Panc1 (cell line): Measurements from ENCODE around the gene UFSP2. TPM values are rescaled to one million over a fixed set of nuclear protein-coding genes. Genes with fewer than 3 reads are reported as not detected.

Source experiments
- ATAC-seq: fragments of 200-7000 bp; cut with Tn5 transposase; 2 replicates; pipeline ENCODE4 v1.9.1; 2020; ENCODE audit warnings: mild to moderate bottlenecking, moderate library complexity
- BruUV-seq: library from RNA; stranded (reverse); fragments of 400-500 nt; replicated peaks from 2 replicates; lab custom pipeline; 2021; lab: Mats Ljungman, UMichigan
- CTCF ChIA-PET: fragments of 300-600 bp; sonication (Branson Sonifier 250); formaldehyde crosslinking; loops from one replicate; lab custom pipeline; 2022; ENCODE audit warnings: antibody characterized with exemption; lab: Charles Lee
- POLR2A ChIA-PET: fragments of 300-600 bp; sonication (Branson Sonifier 250); formaldehyde crosslinking; loops from one replicate; lab custom pipeline; 2022; ENCODE audit warnings: antibody characterized with exemption; lab: Charles Lee
- DNase-seq: peaks from one replicate; pipeline ENCODE4 v3.0.0-alpha.2; 2010; ENCODE audit warnings: low read depth, low spot score
- H3K27ac ChIP-seq: 2 replicates; pipeline ENCODE4 v1.5.1; 2011; ENCODE audit warnings: mild to moderate bottlenecking, low read length, inconsistent platforms
- H3K27me3 ChIP-seq: fragments of 200-500 bp; sonication (Bioruptor generic); 2 replicates; pipeline ENCODE4 v1.6.0; 2014; ENCODE audit warnings: low read length, inconsistent platforms; ENCODE audit not compliant: control insufficient read depth, insufficient read depth
- H3K36me3 ChIP-seq: fragments of 200-500 bp; sonication (Bioruptor generic); 2 replicates; pipeline ENCODE4 v1.5.1; 2014; ENCODE audit warnings: inconsistent platforms, mild to moderate bottlenecking, low read length, moderate library complexity; ENCODE audit not compliant: control insufficient read depth, insufficient read depth
- H3K4me1 ChIP-seq: 2 replicates; pipeline ENCODE4 v1.5.1; 2011; ENCODE audit warnings: inconsistent platforms, mild to moderate bottlenecking, low read length, moderate library complexity; ENCODE audit not compliant: control insufficient read depth, insufficient read depth
- H3K4me3 ChIP-seq, 2 experiments: 2 replicates each; pipeline ENCODE4 v1.5.1; 2011 to 2012; ENCODE audit warnings: low read depth in 2 of 2, low read length in 2 of 2, mild to moderate bottlenecking in 2 of 2, inconsistent platforms in 1 of 2, moderate library complexity in 1 of 2
- H3K9me3 ChIP-seq: fragments of 200-500 bp; sonication (Bioruptor generic); 2 replicates; pipeline ENCODE4 v1.5.1; 2014; ENCODE audit warnings: low read depth, mild to moderate bottlenecking, inconsistent platforms, low read length, moderate library complexity; ENCODE audit not compliant: control insufficient read depth, insufficient read depth
- POLR2AphosphoS5 ChIP-seq: IDR thresholded peaks from 2 replicates; pipeline ENCODE4 v1.6.1; 2012; ENCODE audit warnings: mild to moderate bottlenecking, low read depth, low read length, moderate library complexity
- REST ChIP-seq, 2 experiments: IDR thresholded peaks; 2 replicates each; pipeline ENCODE4 v1.6.1; 2011 to 2012; ENCODE audit warnings: low read depth in 2 of 2, control low read depth in 1 of 2, low read length in 1 of 2, mild to moderate bottlenecking in 1 of 2, moderate library complexity in 1 of 2; ENCODE audit not compliant: insufficient read depth in 1 of 2
- SIN3A ChIP-seq: IDR thresholded peaks from 2 replicates; pipeline ENCODE4 v1.6.1; 2012; ENCODE audit warnings: low read depth, mild to moderate bottlenecking, low read length, moderate library complexity, borderline replicate concordance; ENCODE audit not compliant: insufficient read depth
- TCF7L2 ChIP-seq: IDR thresholded peaks from 2 replicates; pipeline ENCODE4 v1.6.1; 2011; ENCODE audit warnings: mild to moderate bottlenecking, low read depth, low read length, inconsistent platforms
- in situ Hi-C: cut with HindIII; loops from 2 replicates; pipeline ENCODE4 v1.10.0; 2016; ENCODE audit warnings: low sequenced_read_pairs, low pct_unique_long_range_greater_than_20kb
- intact Hi-C: fragments of 100-400 bp; cut with micrococcal nuclease; formaldehyde crosslinking; loops from one replicate; pipeline ENCODE4 v1.10.0; 2022; ENCODE audit not compliant: unreplicated experiment
- total RNA-seq: library from RNA; stranded (reverse); gene quantifications from one replicate; pipeline ENCODE4 v1.2.1, GENCODE V29; 2021; ENCODE audit not compliant: unreplicated experiment
- TF ChIP-seq, protein P1 (sequence below): fragments of 450-650 bp; IDR thresholded peaks from 2 replicates; pipeline ENCODE4 v1.5.1; 2017; ENCODE audit warnings: mild to moderate bottlenecking

UFSP2 gene
- total RNA-seq, 1 experiment from 2014 or later = 17.0 TPM

GRCh38 chr4:185399466-185399865 lies 26.3 kb downstream of the UFSP2 start:
- DNase-seq = no peak
- Histone ChIP-seq H3K9me3 (no peaks in the 10 kb centered on the region), H3K27me3 (no peaks in the 10 kb centered on the region), H3K4me3 (no peak overlapping the region), H3K4me1 (no peaks in the 10 kb centered on the region), H3K27ac (no peak overlapping the region), H3K36me3 (no peaks in the 10 kb centered on the region; the same call in 1 of the 2 replicates)
- no TSS peak for BruUV-seq
- intact Hi-C loops = no loop called here
- in situ Hi-C loops = no loop called here
- ChIA-PET POLR2A (no interaction called here), CTCF (no interaction called here)
- TF ChIP-seq REST (IDR thresholded peaks at IDR 0.05; ENCODE audit: insufficient read depth in 1 of 2, low read depth in 2 of 2, low read length in 1 of 2) = no peak
- TF ChIP-seq SIN3A = no peak
- no peak for TF ChIP-seq TCF7L2
- no peak for ATAC-seq

DNA sequence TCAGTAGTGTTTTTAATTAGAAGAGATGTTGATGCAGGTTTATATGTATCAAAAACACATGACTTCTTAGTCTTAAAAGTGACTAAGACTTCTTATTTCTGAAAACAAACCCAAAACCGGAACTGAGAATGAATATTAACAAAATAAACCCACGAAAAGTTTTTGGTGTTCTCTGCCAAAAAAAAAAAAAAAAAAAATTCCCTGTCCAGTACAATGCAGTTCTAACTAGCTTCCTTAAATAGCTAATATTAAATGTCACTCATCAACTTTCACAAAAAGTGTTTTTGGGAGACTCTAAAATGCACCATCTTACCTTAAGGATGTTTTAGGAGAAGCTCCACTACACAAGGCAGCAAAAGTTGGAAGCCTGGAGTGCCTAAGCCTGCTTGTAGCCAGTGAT lies 27.1 kb downstream of the UFSP2 start:
- ChIA-PET POLR2A (no interaction called here), CTCF (no interaction called here)
- Histone ChIP-seq H3K4me1 (no peaks in the 10 kb centered on the region), H3K9me3 (no peaks in the 10 kb centered on the region), H3K27ac (no peak overlapping the region), H3K27me3 (no peaks in the 10 kb centered on the region), H3K36me3 (no peaks in the 10 kb centered on the region; the same call in 1 of the 2 replicates), H3K4me3 (no peak overlapping the region)
- no peak for ATAC-seq
- in situ Hi-C loops (no loop called here), intact Hi-C loops (no loop called here)
- TF ChIP-seq POLR2AphosphoS5 (no peak), REST (IDR thresholded peaks at IDR 0.05; ENCODE audit: insufficient read depth in 1 of 2, low read depth in 2 of 2, low read length in 1 of 2) (no peak), SIN3A (no peak), TCF7L2 (no peak)
- TF ChIP-seq, protein P1, sequence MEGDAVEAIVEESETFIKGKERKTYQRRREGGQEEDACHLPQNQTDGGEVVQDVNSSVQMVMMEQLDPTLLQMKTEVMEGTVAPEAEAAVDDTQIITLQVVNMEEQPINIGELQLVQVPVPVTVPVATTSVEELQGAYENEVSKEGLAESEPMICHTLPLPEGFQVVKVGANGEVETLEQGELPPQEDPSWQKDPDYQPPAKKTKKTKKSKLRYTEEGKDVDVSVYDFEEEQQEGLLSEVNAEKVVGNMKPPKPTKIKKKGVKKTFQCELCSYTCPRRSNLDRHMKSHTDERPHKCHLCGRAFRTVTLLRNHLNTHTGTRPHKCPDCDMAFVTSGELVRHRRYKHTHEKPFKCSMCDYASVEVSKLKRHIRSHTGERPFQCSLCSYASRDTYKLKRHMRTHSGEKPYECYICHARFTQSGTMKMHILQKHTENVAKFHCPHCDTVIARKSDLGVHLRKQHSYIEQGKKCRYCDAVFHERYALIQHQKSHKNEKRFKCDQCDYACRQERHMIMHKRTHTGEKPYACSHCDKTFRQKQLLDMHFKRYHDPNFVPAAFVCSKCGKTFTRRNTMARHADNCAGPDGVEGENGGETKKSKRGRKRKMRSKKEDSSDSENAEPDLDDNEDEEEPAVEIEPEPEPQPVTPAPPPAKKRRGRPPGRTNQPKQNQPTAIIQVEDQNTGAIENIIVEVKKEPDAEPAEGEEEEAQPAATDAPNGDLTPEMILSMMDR = no peak
- no TSS peak for BruUV-seq
- no peak for DNase-seq
